Adrenal gland (tissue), 12 donors: ENCODE measurements around the gene PTPN7. TPM values are rescaled to one million over a fixed set of nuclear protein-coding genes. Genes with fewer than 3 reads are reported as not detected.

ENCODE experiments used
- DNase-seq, 7 donors: peaks; one replicate each; pipeline ENCODE4 v3.0.0-alpha.2; 2019 to 2020
- H3K27ac ChIP-seq, 5 donors: fragments of 200-600 bp; sonication (generic) in 4 of 5; 1 replicate in 3 of 5; 2 replicates in 2 of 5; pipeline versions ENCODE4 v1.5.1 to v1.8.0; 2016 to 2020; ENCODE audit warnings: mild to moderate bottlenecking in 1 of 5
- H3K27me3 ChIP-seq: fragments of 200-600 bp; 2 replicates; pipeline ENCODE4 v1.8.0; 2021
- H3K36me3 ChIP-seq, 2 donors: fragments of 200-600 bp; replicated peaks in 1 of 2; 1 replicate in 1 of 2; 2 replicates in 1 of 2; pipeline versions ENCODE4 v1.5.1 to v1.8.0; 2018 to 2022
- H3K4me1 ChIP-seq, 2 donors: fragments of 200-600 bp; replicated peaks in 1 of 2; 1 replicate in 1 of 2; 2 replicates in 1 of 2; pipeline versions ENCODE4 v1.5.1 to v1.8.0; 2018 to 2021
- H3K4me3 ChIP-seq, 4 donors: fragments of 200-600 bp; sonication (generic) in 3 of 4; one replicate each; pipeline ENCODE4 v1.5.1; 2016 to 2018
- H3K9me3 ChIP-seq, 3 donors: fragments of 200-600 bp; sonication (generic) in 1 of 3; replicated peaks in 1 of 3; 1 replicate in 2 of 3; 2 replicates in 1 of 3; pipeline versions ENCODE4 v1.5.1 to v1.8.0; 2016 to 2021
- POLR2A ChIP-seq, 2 donors: fragments of 450-650 bp; IDR thresholded peaks; one replicate each; pipeline ENCODE4 v1.6.1; 2017; ENCODE audit warnings: antibody characterized with exemption in 2 of 2, mild to moderate bottlenecking in 2 of 2, moderate library complexity in 1 of 2
- WGBS, 4 donors: extraction: QIAGEN DNeasy Blood & Tissue Kit in 2 of 4; methylation state at CpG; one replicate each; pipeline versions ENCODE4 v1.1.5 to v1.1.7; 2013 to 2017; 5-methylcytosine and 5-hydroxymethylcytosine counted together
- intact Hi-C, 2 donors: fragments of 100-400 bp; cut with DNase I; formaldehyde crosslinking; loops; one replicate each; pipeline versions ENCODE4 v1.14.1 to v1.15.0; 2022 to 2023
- polyA plus RNA-seq, 3 donors: library from polyadenylated mRNA; stranded (reverse); fragments of 200-250 nt in 2 of 3; fragments of 350-450 nt in 1 of 3; fragmentation: Illumina TruSeq in 1 of 3; extraction: RNeasy Lipid Tissue Mini Kit (QIAGEN cat#74804) in 1 of 3; gene quantifications; one replicate each; pipeline ENCODE4 v1.2.3, GENCODE V29; 2013 to 2014
- total RNA-seq, 9 donors: library from RNA; depleted of rRNA in 4 of 9; stranded (reverse); fragments of >200 nt in 4 of 9; fragments of 120-200 nt in 1 of 9; fragmentation: NEBNext Ultra II Directional in 1 of 9; extraction: Animal tissue kit (Norgen Biotek cat#: 25700) in 1 of 9; gene quantifications; one replicate each; pipeline versions ENCODE4 v1.1.0 to v1.2.4, GENCODE V29; 2013 to 2023
- TF ChIP-seq, protein P1 (sequence below), 6 experiments: fragments of 450-650 bp in 4 of 6; fragments of 200-600 bp in 2 of 6; sonication (generic) in 1 of 6; IDR thresholded peaks; 1 replicate in 5 of 6; 2 replicates in 1 of 6; pipeline versions ENCODE4 v1.5.1 to v1.8.0; 2016 to 2021; ENCODE audit warnings: antibody characterized with exemption in 6 of 6, mild to moderate bottlenecking in 2 of 6, moderate library complexity in 1 of 6
- donor health status: healthy with polysubstance abuse.
- donor health status: Bipolar disorder and iron deficiency.
- donor health status: DM: yes; HTN: yes; CAD: no.
- donor health status: DM: no; HTN: no; CAD: no.
- donor health status: DM: no; HTN: no; CAD: no.
- donor health status: DM: yes; HTN: yes; CAD: no.

Gene PTPN7
- total and polyA plus RNA-seq, 12 donors = 2.5 to 45.4 (median 17.1) TPM

DNA sequence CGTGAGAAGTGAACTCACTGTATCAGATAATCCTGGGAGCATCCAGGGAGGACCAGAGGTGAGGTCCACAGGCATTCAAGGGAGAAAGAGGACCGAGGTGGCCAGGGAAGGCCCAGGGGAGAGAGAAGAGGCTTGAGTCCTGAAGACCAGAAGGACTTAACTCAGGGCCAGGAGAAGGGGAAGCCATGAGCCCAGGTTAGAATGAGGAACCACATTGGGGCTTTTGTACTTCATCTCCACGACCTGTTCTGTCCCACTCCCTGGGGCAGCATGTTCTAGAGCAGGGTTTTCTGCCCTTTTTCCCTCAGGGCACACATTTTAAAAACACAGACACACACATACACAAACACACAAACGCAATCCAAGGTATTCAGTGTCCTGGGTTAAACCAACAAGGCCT, 41.6 kb upstream of the PTPN7 start:
- no peaks in the 10 kb centered on the region for H3K9me3 ChIP-seq
- TF ChIP-seq, protein P1, sequence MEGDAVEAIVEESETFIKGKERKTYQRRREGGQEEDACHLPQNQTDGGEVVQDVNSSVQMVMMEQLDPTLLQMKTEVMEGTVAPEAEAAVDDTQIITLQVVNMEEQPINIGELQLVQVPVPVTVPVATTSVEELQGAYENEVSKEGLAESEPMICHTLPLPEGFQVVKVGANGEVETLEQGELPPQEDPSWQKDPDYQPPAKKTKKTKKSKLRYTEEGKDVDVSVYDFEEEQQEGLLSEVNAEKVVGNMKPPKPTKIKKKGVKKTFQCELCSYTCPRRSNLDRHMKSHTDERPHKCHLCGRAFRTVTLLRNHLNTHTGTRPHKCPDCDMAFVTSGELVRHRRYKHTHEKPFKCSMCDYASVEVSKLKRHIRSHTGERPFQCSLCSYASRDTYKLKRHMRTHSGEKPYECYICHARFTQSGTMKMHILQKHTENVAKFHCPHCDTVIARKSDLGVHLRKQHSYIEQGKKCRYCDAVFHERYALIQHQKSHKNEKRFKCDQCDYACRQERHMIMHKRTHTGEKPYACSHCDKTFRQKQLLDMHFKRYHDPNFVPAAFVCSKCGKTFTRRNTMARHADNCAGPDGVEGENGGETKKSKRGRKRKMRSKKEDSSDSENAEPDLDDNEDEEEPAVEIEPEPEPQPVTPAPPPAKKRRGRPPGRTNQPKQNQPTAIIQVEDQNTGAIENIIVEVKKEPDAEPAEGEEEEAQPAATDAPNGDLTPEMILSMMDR (IDR thresholded peaks at IDR 0.05) = no peak
- TF ChIP-seq POLR2A (IDR thresholded peaks at IDR 0.05) = no peak
- H3K4me3 ChIP-seq = no peak overlapping the region
- DNase-seq = no peak
- H3K27me3 ChIP-seq = peaks cover 5% of the 10 kb centered on the region
- H3K36me3 ChIP-seq = no peaks in the 10 kb centered on the region
- H3K4me1 ChIP-seq = no peaks in the 10 kb centered on the region
- WGBS, 4 donors = 61 to 75% (median 69%) methylated on average over 4 of the region's 4 CpGs
- intact Hi-C loops = no loop called here
- no peak overlapping the region for H3K27ac ChIP-seq

DNA sequence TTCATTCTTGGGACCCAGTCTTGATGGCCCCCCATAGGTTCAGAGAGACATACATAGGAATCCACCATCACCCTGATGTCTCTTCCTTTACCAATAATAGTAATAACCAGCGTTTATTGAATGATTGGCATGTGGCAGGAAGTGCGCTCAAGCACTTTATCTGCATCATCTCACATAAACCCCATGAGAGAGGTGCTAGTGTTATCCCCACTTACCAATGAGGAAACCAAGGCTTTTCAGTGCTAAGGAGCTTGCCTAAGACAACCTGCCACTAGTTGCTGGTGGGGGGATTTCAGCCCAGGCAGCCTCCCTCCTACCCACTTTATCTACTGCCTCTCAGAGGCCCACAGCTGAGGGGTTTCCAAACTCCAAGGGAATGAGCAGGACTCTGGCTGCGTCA, 40.9 kb upstream of the PTPN7 start:
- TF ChIP-seq, protein P1 (IDR thresholded peaks at IDR 0.05) = no peak
- TF ChIP-seq POLR2A (IDR thresholded peaks at IDR 0.05) = no peak
- intact Hi-C loops = no loop called here
- Histone ChIP-seq H3K36me3 (no peaks in the 10 kb centered on the region), H3K9me3 (no peaks in the 10 kb centered on the region), H3K27me3 (peaks cover 1% of the 10 kb centered on the region), H3K27ac (no peak overlapping the region), H3K4me1 (no peaks in the 10 kb centered on the region), H3K4me3 (no peak overlapping the region)
- no peak for DNase-seq
- 57 to 93% (median 79%) methylated on average over 3 of the region's 3 CpGs for WGBS, 4 donors

DNA sequence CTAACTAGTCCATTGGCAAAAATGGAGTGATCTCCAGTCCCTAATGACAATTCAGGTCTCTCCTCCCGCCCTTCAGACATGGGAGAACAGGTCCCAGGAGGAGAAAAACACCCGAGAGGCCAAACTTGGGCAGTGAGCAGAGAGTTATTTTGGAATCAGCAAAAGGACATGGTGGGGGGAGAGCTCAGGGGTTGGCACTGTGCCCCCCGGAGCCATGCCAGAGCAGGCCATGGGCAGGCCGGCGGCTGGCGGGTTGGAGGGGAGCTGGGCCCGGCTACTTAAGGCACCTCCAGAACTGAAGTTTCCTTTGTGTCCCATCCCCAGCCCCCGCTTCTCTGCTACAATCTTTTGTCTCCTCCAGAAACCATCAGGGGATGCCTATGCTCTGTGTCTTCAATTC, 40.3 kb upstream of the PTPN7 start:
- Histone ChIP-seq H3K4me3 (no peak overlapping the region), H3K36me3 (no peaks in the 10 kb centered on the region), H3K27me3 (no peaks in the 10 kb centered on the region), H3K9me3 (no peaks in the 10 kb centered on the region), H3K27ac (no peak overlapping the region), H3K4me1 (no peaks in the 10 kb centered on the region)
- intact Hi-C loops = no loop called here
- WGBS, 4 donors = 85 to 93% (median 91%) methylated on average over 7 to 8 of the region's 8 CpGs
- TF ChIP-seq POLR2A (IDR thresholded peaks at IDR 0.05) = no peak
- TF ChIP-seq, protein P1 (IDR thresholded peaks at IDR 0.05) = no peak
- DNase-seq = no peak

DNA sequence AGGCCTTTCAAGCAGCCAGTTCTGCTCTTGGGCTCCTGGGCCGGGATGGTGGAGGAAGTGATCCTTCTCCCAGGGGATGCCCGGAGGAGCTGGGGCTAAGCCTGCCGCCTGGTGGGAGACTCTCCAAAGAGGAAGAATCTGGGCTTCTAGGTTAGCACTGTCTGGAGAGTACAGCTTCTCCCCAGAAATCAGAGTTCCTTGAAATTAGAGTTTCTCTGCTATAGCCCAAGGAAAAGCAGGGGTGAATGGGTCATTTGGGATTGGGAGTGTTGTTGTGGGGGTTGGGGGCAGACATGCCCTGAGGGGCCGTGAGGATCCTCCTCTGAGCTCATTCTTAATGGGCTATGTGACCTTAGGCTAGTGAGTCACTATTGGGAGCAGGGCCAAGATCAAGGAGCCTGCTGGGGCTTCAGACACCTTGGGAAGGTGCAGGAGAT, 39.7 kb upstream of the PTPN7 start:
- Histone ChIP-seq H3K36me3 (no peaks in the 10 kb centered on the region), H3K27me3 (peaks cover 5% of the 10 kb centered on the region), H3K4me1 (no peaks in the 10 kb centered on the region), H3K27ac (no peak overlapping the region), H3K4me3 (no peak overlapping the region), H3K9me3 (no peaks in the 10 kb centered on the region)
- peak in 5 of 7 donors; percentile 43 to 63 (median 60) for DNase-seq
- intact Hi-C loops = no loop called here
- WGBS, 4 donors = 64 to 78% (median 65%) methylated on average over 4 of the region's 4 CpGs
- no peak for TF ChIP-seq POLR2A (IDR thresholded peaks at IDR 0.05)
- TF ChIP-seq, protein P1 (IDR thresholded peaks at IDR 0.05) = no peak
